HepG2 (cell line): Measurements from ENCODE around the gene APLNR.

Experiments used
- BRF2 ChIP-seq: sonication (generic); formaldehyde crosslinking; IDR thresholded peaks from 2 replicates; pipeline ENCODE4 v1.8.1; 2022; ENCODE audit warnings: mild to moderate bottlenecking, missing genetic modification reagents
- HNF4A ChIP-seq: sonication (generic); formaldehyde crosslinking; IDR thresholded peaks from 2 replicates; pipeline ENCODE4 v1.4.0; 2020; ENCODE audit warnings: missing genetic modification reagents
- MAFF ChIP-seq: IDR thresholded peaks from 2 replicates; pipeline ENCODE4 v1.6.1; 2011; ENCODE audit warnings: low read depth, low read length, improper control_type of control experiment
- POLR2AphosphoS5 ChIP-seq: IDR thresholded peaks from 2 replicates; pipeline ENCODE4 v1.6.1; 2012; ENCODE audit warnings: low read depth, low read length
- TBL1XR1 ChIP-seq: fragments of 150-350 bp; IDR thresholded peaks from 2 replicates; pipeline ENCODE4 v1.6.1; 2014; ENCODE audit warnings: borderline replicate concordance, low read length; ENCODE audit not compliant: partially characterized antibody
- ZNF329 ChIP-seq: sonication (generic); formaldehyde crosslinking; IDR thresholded peaks from 2 replicates; pipeline ENCODE4 v1.9.0; 2021; ENCODE audit warnings: low read depth, mild to moderate bottlenecking, missing genetic modification reagents
- TF ChIP-seq, protein P1 (sequence below): sonication (generic); formaldehyde crosslinking; IDR thresholded peaks from 2 replicates; pipeline ENCODE4 v1.5.0; 2020; ENCODE audit warnings: mild to moderate bottlenecking, missing genetic modification reagents, moderate library complexity
- TF ChIP-seq, protein P2 (sequence below): sonication (generic); formaldehyde crosslinking; IDR thresholded peaks from 2 replicates; pipeline ENCODE4 v1.4.0; 2020; ENCODE audit warnings: missing genetic modification reagents

DNA sequence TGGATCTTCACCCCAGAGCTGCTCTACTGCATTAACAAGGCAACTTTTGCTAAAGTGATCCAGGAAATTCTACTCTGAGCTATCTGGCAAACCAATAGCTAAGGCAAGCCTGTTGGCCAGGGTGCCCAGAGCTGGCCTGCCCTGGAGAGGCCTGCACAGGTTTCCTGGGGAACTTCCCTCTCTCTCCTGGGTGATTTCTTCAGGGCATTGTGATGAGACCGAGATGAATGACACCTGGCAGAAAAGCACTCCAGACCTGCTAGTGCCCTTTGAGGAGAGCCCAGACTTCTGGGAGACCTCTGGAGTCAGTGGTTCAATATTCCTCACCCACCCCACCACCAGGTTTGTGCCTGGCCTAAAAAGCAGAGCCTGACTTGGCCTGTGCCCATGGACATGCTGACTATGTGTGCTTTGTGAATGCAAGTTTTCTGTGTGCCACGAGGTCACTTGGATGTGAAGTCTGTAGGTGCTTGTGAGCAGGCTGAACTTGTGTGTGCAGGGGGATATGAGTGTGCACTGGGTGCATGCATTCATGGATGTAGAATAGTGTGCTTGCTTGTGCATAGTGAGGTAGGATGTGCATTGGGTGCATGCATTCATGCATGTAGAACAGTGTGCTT, 4.4 kb upstream of the APLNR start:
- no peak for TF ChIP-seq ZNF329
- no peak for TF ChIP-seq MAFF
- no peak for TF ChIP-seq BRF2 (CRISPR knock-in tag)
- no peak for TF ChIP-seq POLR2AphosphoS5
- no peak for TF ChIP-seq TBL1XR1
- TF ChIP-seq, protein P1, sequence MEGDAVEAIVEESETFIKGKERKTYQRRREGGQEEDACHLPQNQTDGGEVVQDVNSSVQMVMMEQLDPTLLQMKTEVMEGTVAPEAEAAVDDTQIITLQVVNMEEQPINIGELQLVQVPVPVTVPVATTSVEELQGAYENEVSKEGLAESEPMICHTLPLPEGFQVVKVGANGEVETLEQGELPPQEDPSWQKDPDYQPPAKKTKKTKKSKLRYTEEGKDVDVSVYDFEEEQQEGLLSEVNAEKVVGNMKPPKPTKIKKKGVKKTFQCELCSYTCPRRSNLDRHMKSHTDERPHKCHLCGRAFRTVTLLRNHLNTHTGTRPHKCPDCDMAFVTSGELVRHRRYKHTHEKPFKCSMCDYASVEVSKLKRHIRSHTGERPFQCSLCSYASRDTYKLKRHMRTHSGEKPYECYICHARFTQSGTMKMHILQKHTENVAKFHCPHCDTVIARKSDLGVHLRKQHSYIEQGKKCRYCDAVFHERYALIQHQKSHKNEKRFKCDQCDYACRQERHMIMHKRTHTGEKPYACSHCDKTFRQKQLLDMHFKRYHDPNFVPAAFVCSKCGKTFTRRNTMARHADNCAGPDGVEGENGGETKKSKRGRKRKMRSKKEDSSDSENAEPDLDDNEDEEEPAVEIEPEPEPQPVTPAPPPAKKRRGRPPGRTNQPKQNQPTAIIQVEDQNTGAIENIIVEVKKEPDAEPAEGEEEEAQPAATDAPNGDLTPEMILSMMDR (CRISPR knock-in tag), result no peak
- no peak for TF ChIP-seq HNF4A (CRISPR knock-in tag)
- TF ChIP-seq, protein P2, sequence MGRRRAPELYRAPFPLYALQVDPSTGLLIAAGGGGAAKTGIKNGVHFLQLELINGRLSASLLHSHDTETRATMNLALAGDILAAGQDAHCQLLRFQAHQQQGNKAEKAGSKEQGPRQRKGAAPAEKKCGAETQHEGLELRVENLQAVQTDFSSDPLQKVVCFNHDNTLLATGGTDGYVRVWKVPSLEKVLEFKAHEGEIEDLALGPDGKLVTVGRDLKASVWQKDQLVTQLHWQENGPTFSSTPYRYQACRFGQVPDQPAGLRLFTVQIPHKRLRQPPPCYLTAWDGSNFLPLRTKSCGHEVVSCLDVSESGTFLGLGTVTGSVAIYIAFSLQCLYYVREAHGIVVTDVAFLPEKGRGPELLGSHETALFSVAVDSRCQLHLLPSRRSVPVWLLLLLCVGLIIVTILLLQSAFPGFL (CRISPR knock-in tag), result no peak
